H1 (cell line): ENCODE results near the gene SLAMF1. TPM values are rescaled to one million over a fixed set of nuclear protein-coding genes. Genes with fewer than 3 reads are reported as not detected.

ENCODE experiments used
- CTCF ChIA-PET: fragments of 300-600 bp; sonication (Branson Sonifier 250); formaldehyde crosslinking; loops from one replicate; lab custom pipeline; 2021; ENCODE audit not compliant: partially characterized antibody; lab: Charles Lee
- POLR2A ChIA-PET: fragments of 300-600 bp; sonication (Branson Sonifier 250); formaldehyde crosslinking; loops from one replicate; lab custom pipeline; 2021; ENCODE audit warnings: inconsistent platforms; ENCODE audit not compliant: partially characterized antibody; lab: Charles Lee
- DNase-seq, 2 experiments: peaks; one replicate each; pipeline versions ENCODE4 v3.0.0 to v3.0.0-alpha.2; 2010 to 2022; ENCODE audit warnings: low spot score in 2 of 2, low read depth in 1 of 2, mixed read lengths in 1 of 2
- FAIRE-seq: peaks from 2 replicates; lab custom pipeline; 2011; peaks lifted over from hg19 to GRCh38; lab: Jason Lieb, UNC
- H2AFZ ChIP-seq: 2 replicates; pipeline ENCODE4 v1.8.1; 2012; ENCODE audit warnings: low read length, inconsistent platforms
- H2AK5ac ChIP-seq: 2 replicates; pipeline ENCODE4 v1.6.1; 2013; ENCODE audit warnings: low read depth, low read length
- H2BK120ac ChIP-seq: replicated peaks from 2 replicates; pipeline ENCODE3; 2013; ENCODE audit warnings: low read depth, low read length, inconsistent platforms
- H2BK12ac ChIP-seq: 2 replicates; pipeline ENCODE4 v1.6.1; 2013; ENCODE audit warnings: low read depth, low read length
- H2BK15ac ChIP-seq: 2 replicates; pipeline ENCODE4 v1.6.1; 2013; ENCODE audit warnings: low read length
- H2BK20ac ChIP-seq: 2 replicates; pipeline ENCODE4 v1.6.1; 2013; ENCODE audit warnings: low read length
- H2BK5ac ChIP-seq: 2 replicates; pipeline ENCODE4 v1.6.1; 2013; ENCODE audit warnings: low read depth, low read length
- H3K14ac ChIP-seq: 2 replicates; pipeline ENCODE4 v1.6.1; 2013; ENCODE audit warnings: inconsistent platforms; ENCODE audit not compliant: insufficient read length
- H3K18ac ChIP-seq: 2 replicates; pipeline ENCODE4 v1.6.1; 2013; ENCODE audit warnings: low read length; ENCODE audit errors: extremely low read depth
- H3K23ac ChIP-seq: 2 replicates; pipeline ENCODE4 v1.6.1; 2013; ENCODE audit warnings: inconsistent platforms; ENCODE audit not compliant: insufficient read length
- H3K23me2 ChIP-seq: 2 replicates; pipeline ENCODE4 v1.6.1; 2013; ENCODE audit warnings: low read depth, low read length
- H3K27ac ChIP-seq: 2 replicates; pipeline ENCODE4 v1.6.1; 2011; ENCODE audit warnings: low read depth, low read length, inconsistent platforms
- H3K27me3 ChIP-seq, 4 experiments: replicated peaks in 1 of 4; 1 replicate in 1 of 4; 2 replicates in 3 of 4; pipeline versions ENCODE4 v1.6.1 to v1.8.1; 2011 to 2013; ENCODE audit warnings: low read length in 3 of 4, mild to moderate bottlenecking in 3 of 4, inconsistent platforms in 2 of 4, mixed read lengths in 2 of 4, moderate library complexity in 1 of 4; ENCODE audit not compliant: control insufficient read depth in 3 of 4, insufficient read depth in 3 of 4; ENCODE audit errors: extremely low read depth in 1 of 4
- H3K36me3 ChIP-seq, 4 experiments: 2 replicates each; pipeline versions ENCODE4 v1.6.1 to v1.8.1; 2011 to 2013; ENCODE audit warnings: mild to moderate bottlenecking in 4 of 4, low read length in 3 of 4, moderate library complexity in 2 of 4, control low read depth in 1 of 4, inconsistent platforms in 1 of 4; ENCODE audit not compliant: insufficient read depth in 4 of 4, control insufficient read depth in 2 of 4
- H3K4ac ChIP-seq: replicated peaks from 2 replicates; pipeline ENCODE3; 2013; ENCODE audit warnings: low read length, low read depth, mixed read lengths, inconsistent platforms; ENCODE audit not compliant: insufficient read length
- H3K4me1 ChIP-seq, 4 experiments: replicated peaks in 1 of 4; 1 replicate in 1 of 4; 2 replicates in 3 of 4; pipeline versions ENCODE4 v1.6.1 to v1.8.1; 2011 to 2013; ENCODE audit warnings: low read length in 3 of 4, inconsistent platforms in 2 of 4, mixed read lengths in 1 of 4; ENCODE audit not compliant: insufficient read depth in 4 of 4, control insufficient read depth in 3 of 4
- H3K4me2 ChIP-seq, 2 experiments: 2 replicates each; pipeline versions ENCODE4 v1.6.1 to v1.8.1; 2011 to 2013; ENCODE audit warnings: low read depth in 2 of 2, low read length in 2 of 2, control low read depth in 1 of 2, inconsistent platforms in 1 of 2, mild to moderate bottlenecking in 1 of 2; ENCODE audit not compliant: insufficient read depth in 1 of 2
- H3K4me3 ChIP-seq, 4 experiments: fragments of 200-600, 300-600 bp in 1 of 4; sonication (generic), shearing (Covaris generic), sonication (Bioruptor Twin) in 1 of 4; 2 replicates each; pipeline versions ENCODE4 v1.5.1 to v1.8.1; 2011 to 2016; ENCODE audit warnings: low read length in 4 of 4, low read depth in 3 of 4, control low read depth in 2 of 4, inconsistent platforms in 2 of 4, mild to moderate bottlenecking in 2 of 4, mixed read lengths in 1 of 4, moderate library complexity in 1 of 4; ENCODE audit not compliant: insufficient read depth in 2 of 4; ENCODE audit errors: extremely low read depth in 1 of 4
- H3K56ac ChIP-seq: replicated peaks from 2 replicates; pipeline ENCODE3; 2013; ENCODE audit warnings: low read depth, mild to moderate bottlenecking, mixed read lengths, low read length, inconsistent platforms; ENCODE audit not compliant: insufficient read length
- H3K79me1 ChIP-seq: 2 replicates; pipeline ENCODE4 v1.6.1; 2013; ENCODE audit warnings: low read depth, low read length, control low read depth
- H3K79me2 ChIP-seq, 2 experiments: 2 replicates each; pipeline versions ENCODE4 v1.6.1 to v1.8.1; 2012 to 2013; ENCODE audit warnings: low read length in 2 of 2, mild to moderate bottlenecking in 2 of 2, inconsistent platforms in 1 of 2; ENCODE audit not compliant: insufficient read depth in 2 of 2, control insufficient read depth in 1 of 2
- H3K9ac ChIP-seq, 4 experiments: replicated peaks in 1 of 4; 1 replicate in 1 of 4; 2 replicates in 3 of 4; pipeline versions ENCODE4 v1.6.1 to v1.8.1; 2011 to 2013; ENCODE audit warnings: low read depth in 3 of 4, low read length in 3 of 4, control low read depth in 2 of 4, mild to moderate bottlenecking in 2 of 4, moderate library complexity in 2 of 4, inconsistent platforms in 1 of 4; ENCODE audit errors: extremely low read depth in 1 of 4
- H3K9me3 ChIP-seq, 2 experiments: 2 replicates each; pipeline versions ENCODE4 v1.6.1 to v1.8.1; 2012 to 2013; ENCODE audit warnings: mild to moderate bottlenecking in 2 of 2, moderate library complexity in 2 of 2, control low read depth in 1 of 2, inconsistent platforms in 1 of 2, low read depth in 1 of 2, low read length in 1 of 2, mixed read lengths in 1 of 2; ENCODE audit not compliant: insufficient read depth in 2 of 2
- H4K20me1 ChIP-seq, 2 experiments: replicated peaks in 1 of 2; 2 replicates each; pipeline versions ENCODE3 to v1.8.1; 2011 to 2013; ENCODE audit warnings: inconsistent platforms in 2 of 2, low read length in 2 of 2, mild to moderate bottlenecking in 1 of 2; ENCODE audit not compliant: insufficient read depth in 2 of 2, control insufficient read depth in 1 of 2
- H4K5ac ChIP-seq: 2 replicates; pipeline ENCODE4 v1.6.1; 2013; ENCODE audit warnings: low read length, low read depth, mixed read lengths, inconsistent platforms; ENCODE audit not compliant: insufficient read length
- H4K8ac ChIP-seq: 2 replicates; pipeline ENCODE4 v1.8.0; 2013; ENCODE audit warnings: mild to moderate bottlenecking, moderate library complexity, low read length, inconsistent platforms; ENCODE audit not compliant: insufficient read depth; ENCODE audit errors: extremely low read depth
- H4K91ac ChIP-seq: replicated peaks from 2 replicates; pipeline ENCODE3; 2013; ENCODE audit warnings: low read length, mixed read lengths, inconsistent platforms; ENCODE audit not compliant: insufficient read length
- CBX5 ChIP-seq: fragments of 300-800, 300-1000 bp; sonication (generic); IDR thresholded peaks from 2 replicates; pipeline ENCODE4 v1.7.1; 2016; ENCODE audit warnings: antibody characterized with exemption, low read length, low read depth
- CHD2 ChIP-seq: IDR thresholded peaks from 2 replicates; pipeline ENCODE4 v1.6.1; 2012; ENCODE audit warnings: low read length, improper control_type of control experiment
- EP300 ChIP-seq, 2 experiments: IDR thresholded peaks; 1 replicate in 1 of 2; 2 replicates in 1 of 2; pipeline ENCODE4 v1.6.1; 2011 to 2012; ENCODE audit warnings: low read depth in 2 of 2, low read length in 2 of 2, mild to moderate bottlenecking in 2 of 2, borderline replicate concordance in 1 of 2, inconsistent platforms in 1 of 2, moderate library complexity in 1 of 2
- EZH2 ChIP-seq: fragments of 200-600 bp; sonication (generic); IDR thresholded peaks from 2 replicates; pipeline ENCODE4 v1.7.1; 2012; ENCODE audit warnings: low read depth, mild to moderate bottlenecking, moderate library complexity, low read length, inconsistent platforms; ENCODE audit not compliant: severe bottlenecking
- FOSL1 ChIP-seq: IDR thresholded peaks from 2 replicates; pipeline ENCODE4 v1.6.1; 2011; ENCODE audit warnings: mild to moderate bottlenecking, low read depth, low read length, moderate library complexity; ENCODE audit not compliant: insufficient read depth
- JUN ChIP-seq: IDR thresholded peaks from 2 replicates; pipeline ENCODE4 v1.6.1; 2011; ENCODE audit warnings: low read depth, mild to moderate bottlenecking, improper control_type of control experiment, low read length
- POLR2AphosphoS5 ChIP-seq: IDR thresholded peaks from 2 replicates; pipeline ENCODE4 v1.6.1; 2011; ENCODE audit warnings: low read depth, low read length
- RXRA ChIP-seq: IDR thresholded peaks from 2 replicates; pipeline ENCODE4 v1.6.1; 2011; ENCODE audit warnings: low read depth, mild to moderate bottlenecking, low read length, moderate library complexity; ENCODE audit not compliant: insufficient read depth
- SIX5 ChIP-seq: IDR thresholded peaks from 2 replicates; pipeline ENCODE4 v1.6.1; 2011; ENCODE audit warnings: mild to moderate bottlenecking, low read depth, low read length
- WGBS, 2 experiments: shearing (Covaris generic) in 1 of 2; methylation state at CpG; one replicate each; pipeline versions ENCODE4 v1.1.6 to v1.1.7; 2013 to 2015; ENCODE audit warnings: low lambda C conversion rate in 2 of 2, mixed read lengths in 2 of 2, inconsistent platforms in 1 of 2, low coverage in 1 of 2, missing lambda C conversion rate in 1 of 2; ENCODE audit not compliant: insufficient replicate concordance in 2 of 2, insufficient coverage in 1 of 2, insufficient read length in 1 of 2; ENCODE audit errors: extremely low coverage in 1 of 2, missing lambda C conversion rate in 1 of 2; 5-methylcytosine and 5-hydroxymethylcytosine counted together
- polyA plus RNA-seq, 7 experiments: library from polyadenylated mRNA; depleted of rRNA in 3 of 7; stranded (reverse) in 5 of 7; unstranded in 2 of 7; fragments of >200 nt in 5 of 7; fragments of 200-250 nt in 2 of 7; gene quantifications; 1 replicate in 5 of 7; 2 replicates in 1 of 7; 4 replicates in 1 of 7; pipeline versions ENCODE4 v1.2.1 to v1.2.3, GENCODE V29; 2011 to 2013; ENCODE audit warnings: missing spikeins in 2 of 7, mixed read lengths in 2 of 7
- total RNA-seq: library from RNA; stranded (reverse); fragmentation: NEBNext Ultra II Directional; extraction: Animal tissue kit (Norgen Biotek cat#: 25700); gene quantifications from 2 replicates; pipeline ENCODE4 v1.2.1, GENCODE V29; 2021
- TF ChIP-seq, protein P1 (sequence below): IDR thresholded peaks from 2 replicates; pipeline ENCODE4 v1.6.1; 2012; ENCODE audit warnings: low read length, inconsistent platforms
- TF ChIP-seq, protein P2 (sequence below): IDR thresholded peaks from 2 replicates; pipeline ENCODE4 v1.6.1; 2012; ENCODE audit warnings: inconsistent platforms

SLAMF1 gene
- total and polyA plus RNA-seq, 2 of the 8 experiments (the other 6 are each of a cell fraction or from before 2014, with no cell fraction given) = not detected

DNA sequence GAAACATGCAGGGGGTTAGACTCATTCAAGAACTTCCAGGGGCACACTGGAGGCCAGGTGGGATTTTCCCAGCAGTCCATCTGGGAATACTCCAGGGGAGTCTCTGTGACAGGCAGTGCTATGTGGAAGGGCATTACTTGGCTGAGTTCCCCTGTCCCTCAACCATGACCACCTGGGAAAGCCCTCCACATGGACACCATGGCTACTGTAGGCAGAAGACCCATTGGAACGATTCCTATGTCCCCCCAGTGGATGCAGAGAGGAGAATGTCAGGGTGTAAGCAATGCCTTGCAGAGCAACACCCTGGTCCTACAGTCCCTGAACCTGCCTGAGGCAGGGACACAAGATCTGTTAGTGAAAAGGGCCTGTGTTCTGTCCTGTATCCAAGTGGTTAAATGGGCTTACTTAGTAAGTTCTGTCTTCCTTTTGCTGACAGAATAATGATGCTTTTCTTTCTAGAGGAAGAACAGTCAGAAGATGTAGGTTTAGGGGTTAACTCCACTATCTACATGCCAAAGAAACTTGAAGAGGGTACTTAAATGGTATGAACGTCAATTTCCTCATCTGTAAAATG is 13.4 kb downstream of the SLAMF1 start:
- H3K27me3 ChIP-seq = no peaks in the 10 kb centered on the region
- H4K5ac ChIP-seq = no peak overlapping the region
- ChIA-PET POLR2A (no interaction called here), CTCF (interaction anchor here (0.5 to 2.4 kb wide), 2 partner anchors 13 to 308 kb away, joined by 3 to 5 read pairs; no protein-coding TSS in a partner anchor)
- no peak overlapping the region for H3K4me3 ChIP-seq
- peaks cover 0 to 3% (median 0%) of the 10 kb centered on the region in 4 experiments; a peak in 1 of 7 replicates for H3K4me1 ChIP-seq
- no peak overlapping the region for H2BK20ac ChIP-seq
- H3K56ac ChIP-seq = no peak overlapping the region
- no peak overlapping the region for H3K4me2 ChIP-seq
- no peak overlapping the region for H2BK12ac ChIP-seq
- no peaks in the 10 kb centered on the region for H3K23me2 ChIP-seq
- DNase-seq (no peak), FAIRE-seq (no peak)
- H2AK5ac ChIP-seq = no peak overlapping the region
- H2BK15ac ChIP-seq = no peak overlapping the region
- H3K23ac ChIP-seq = no peak overlapping the region
- H2BK120ac ChIP-seq = no peak overlapping the region
- no peaks in the 10 kb centered on the region for H3K79me1 ChIP-seq
- H4K20me1 ChIP-seq = no peaks in the 10 kb centered on the region
- H4K8ac ChIP-seq = no peak overlapping the region
- H2BK5ac ChIP-seq = no peak overlapping the region
- WGBS, 2 experiments = 82% methylated on average over 2 of the region's 2 CpGs; no CpG with 5 or more reads in 1 of the 2 experiments
- H3K18ac ChIP-seq = no peak overlapping the region
- H3K79me2 ChIP-seq = no peaks in the 10 kb centered on the region
- no peak overlapping the region for H3K27ac ChIP-seq
- H4K91ac ChIP-seq = no peak overlapping the region
- no peak overlapping the region for H3K9ac ChIP-seq
- H3K9me3 ChIP-seq = no peaks in the 10 kb centered on the region
- no peak overlapping the region for H3K14ac ChIP-seq
- H2AFZ ChIP-seq = no peak overlapping the region
- no peaks in the 10 kb centered on the region for H3K36me3 ChIP-seq
- no peak overlapping the region for H3K4ac ChIP-seq
- TF ChIP-seq POLR2AphosphoS5 = no peak
- TF ChIP-seq EP300 (IDR thresholded peaks at IDR 0.05; ENCODE audit: borderline replicate concordance in 1 of 2, low read depth in 2 of 2, low read length in 2 of 2) = no peak
- TF ChIP-seq JUN = no peak
- no peak for TF ChIP-seq CBX5
- TF ChIP-seq SIX5 = no peak
- no peak for TF ChIP-seq FOSL1
- TF ChIP-seq EZH2 = no peak
- TF ChIP-seq CHD2 = no peak
- TF ChIP-seq, protein P1, sequence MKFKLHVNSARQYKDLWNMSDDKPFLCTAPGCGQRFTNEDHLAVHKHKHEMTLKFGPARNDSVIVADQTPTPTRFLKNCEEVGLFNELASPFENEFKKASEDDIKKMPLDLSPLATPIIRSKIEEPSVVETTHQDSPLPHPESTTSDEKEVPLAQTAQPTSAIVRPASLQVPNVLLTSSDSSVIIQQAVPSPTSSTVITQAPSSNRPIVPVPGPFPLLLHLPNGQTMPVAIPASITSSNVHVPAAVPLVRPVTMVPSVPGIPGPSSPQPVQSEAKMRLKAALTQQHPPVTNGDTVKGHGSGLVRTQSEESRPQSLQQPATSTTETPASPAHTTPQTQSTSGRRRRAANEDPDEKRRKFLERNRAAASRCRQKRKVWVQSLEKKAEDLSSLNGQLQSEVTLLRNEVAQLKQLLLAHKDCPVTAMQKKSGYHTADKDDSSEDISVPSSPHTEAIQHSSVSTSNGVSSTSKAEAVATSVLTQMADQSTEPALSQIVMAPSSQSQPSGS = no peak
- TF ChIP-seq, protein P2, sequence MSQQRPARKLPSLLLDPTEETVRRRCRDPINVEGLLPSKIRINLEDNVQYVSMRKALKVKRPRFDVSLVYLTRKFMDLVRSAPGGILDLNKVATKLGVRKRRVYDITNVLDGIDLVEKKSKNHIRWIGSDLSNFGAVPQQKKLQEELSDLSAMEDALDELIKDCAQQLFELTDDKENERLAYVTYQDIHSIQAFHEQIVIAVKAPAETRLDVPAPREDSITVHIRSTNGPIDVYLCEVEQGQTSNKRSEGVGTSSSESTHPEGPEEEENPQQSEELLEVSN = no peak
- no peak for TF ChIP-seq RXRA
